Mononuclear cell (primary cell): ENCODE results near the gene TMEM61. TPM values are rescaled to one million over a fixed set of nuclear protein-coding genes. Genes with fewer than 3 reads are reported as not detected.

Experiments used
- total RNA-seq: library from RNA; depleted of rRNA; stranded (reverse); fragments of >200 nt; gene quantifications from one replicate; pipeline ENCODE4 v1.2.3, GENCODE V29; 2012

The TMEM61 gene
- total RNA-seq, 1 donor, result not detected

Other genes starting within 250 kb of the TMEM61 start
- gene PARS2, start 216.1 kb upstream of the TMEM61 start, total RNA-seq, result 0.10 TPM
- 1.9 TPM for gene TTC22, start 179.3 kb upstream of the TMEM61 start, total RNA-seq
- gene DHCR24, start 93.4 kb upstream of the TMEM61 start, total RNA-seq, result 1.7 TPM
- not detected for gene BSND, start 18.3 kb downstream of the TMEM61 start, total RNA-seq
- gene PCSK9, start 58.9 kb downstream of the TMEM61 start, total RNA-seq, result not detected
- gene USP24, start 234.7 kb downstream of the TMEM61 start, total RNA-seq, result 101 TPM